Neutrophil (primary cell): Measurements from ENCODE around the gene TRIM44.

Experiments used
- H3K27ac ChIP-seq: fragments of 200-600 bp; sonication (generic); 2 replicates; pipeline ENCODE4 v1.5.1; 2016; ENCODE audit warnings: mild to moderate bottlenecking, moderate library complexity
- H3K27me3 ChIP-seq: fragments of 200-600 bp; sonication (generic); 2 replicates; pipeline ENCODE4 v1.6.0; 2016; ENCODE audit warnings: mild to moderate bottlenecking
- H3K36me3 ChIP-seq: fragments of 200-600 bp; sonication (generic); 2 replicates; pipeline ENCODE4 v1.5.1; 2017
- H3K4me1 ChIP-seq, 2 experiments: fragments of 200-600 bp in 1 of 2; sonication (generic) in 1 of 2; 1 replicate in 1 of 2; 2 replicates in 1 of 2; pipeline versions ENCODE4 v1.5.1 to v1.6.1; 2013 to 2016; ENCODE audit warnings: low read depth in 1 of 2, low read length in 1 of 2, mild to moderate bottlenecking in 1 of 2, moderate library complexity in 1 of 2; ENCODE audit not compliant: control insufficient read depth in 1 of 2, insufficient read depth in 1 of 2
- H3K4me3 ChIP-seq, 2 experiments: fragments of 200-600 bp in 1 of 2; sonication (generic) in 1 of 2; 1 replicate in 1 of 2; 2 replicates in 1 of 2; pipeline ENCODE4 v1.5.1; 2013 to 2016; ENCODE audit warnings: low read depth in 1 of 2, low read length in 1 of 2, mild to moderate bottlenecking in 1 of 2, moderate library complexity in 1 of 2
- H3K9me3 ChIP-seq: fragments of 200-600 bp; sonication (generic); 2 replicates; pipeline ENCODE4 v1.5.1; 2016
- CTCF ChIP-seq: fragments of 200-600 bp; sonication (generic); IDR thresholded peaks from 2 replicates; pipeline ENCODE4 v1.5.1; 2016; ENCODE audit warnings: antibody characterized with exemption

The TRIM44 gene

GRCh38 chr11:35633827-35634423 is 28.6 kb upstream of the TRIM44 start:
- H3K9me3 ChIP-seq = no peaks in the 10 kb centered on the region
- no peak for TF ChIP-seq CTCF
- H3K27me3 ChIP-seq = peaks cover 77% of the 10 kb centered on the region
- no peaks in the 10 kb centered on the region for H3K4me1 ChIP-seq
- H3K4me3 ChIP-seq = no peak overlapping the region
- H3K27ac ChIP-seq = no peak overlapping the region
- H3K36me3 ChIP-seq = no peaks in the 10 kb centered on the region

GRCh38 chr11:35635933-35636332 is 26.6 kb upstream of the TRIM44 start:
- Histone ChIP-seq H3K36me3 (no peaks in the 10 kb centered on the region), H3K27ac (no peak overlapping the region), H3K9me3 (no peaks in the 10 kb centered on the region), H3K4me3 (no peak overlapping the region), H3K4me1 (no peaks in the 10 kb centered on the region), H3K27me3 (peaks cover 57% of the 10 kb centered on the region)
- no peak for TF ChIP-seq CTCF

GRCh38 chr11:35639591-35640179 is 22.9 kb upstream of the TRIM44 start:
- peaks cover 23% of the 10 kb centered on the region for H3K27me3 ChIP-seq
- no peaks in the 10 kb centered on the region for H3K9me3 ChIP-seq
- TF ChIP-seq CTCF = no peak
- H3K4me3 ChIP-seq = no peak overlapping the region
- H3K36me3 ChIP-seq = no peaks in the 10 kb centered on the region
- no peaks in the 10 kb centered on the region for H3K4me1 ChIP-seq
- H3K27ac ChIP-seq = no peak overlapping the region

- H3K36me3 ChIP-seq = no peaks in the 10 kb centered on the region
- no peaks in the 10 kb centered on the region for H3K4me1 ChIP-seq
- peaks cover 30% of the 10 kb centered on the region for H3K27me3 ChIP-seq
- no peaks in the 10 kb centered on the region for H3K9me3 ChIP-seq
- H3K4me3 ChIP-seq = no peak overlapping the region
- no peak for TF ChIP-seq CTCF
- H3K27ac ChIP-seq = no peak overlapping the region
Observed at GRCh38 chr11:35641171-35641897, 21.2 kb upstream of the TRIM44 start.

- Histone ChIP-seq H3K4me3 (no peak overlapping the region), H3K9me3 (no peaks in the 10 kb centered on the region), H3K27me3 (peaks cover 26% of the 10 kb centered on the region), H3K27ac (no peak overlapping the region), H3K4me1 (no peaks in the 10 kb centered on the region), H3K36me3 (no peaks in the 10 kb centered on the region)
- no peak for TF ChIP-seq CTCF
Observed at GRCh38 chr11:35641964-35642363, 20.6 kb upstream of the TRIM44 start.
